ENCODE data around the gene MFF. TPM values are rescaled to one million over a fixed set of nuclear protein-coding genes. Genes with fewer than 3 reads are reported as not detected.
A peak's percentile ranks its signal among the peaks of the same experiment; 100 is the strongest.

The MFF gene
- total and polyA plus RNA-seq, 2 of the 4 experiments (the other 2 are of a cell fraction): 70.1 to 86.4 TPM

- Histone ChIP-seq H3K56ac (ENCODE audit: extremely low read depth, insufficient read depth, low read length) (no peak overlapping the region), H2AK9ac (replicated peaks; ENCODE audit: low read depth, low read length, poor library complexity) (no peak overlapping the region), H2AFZ (replicated peaks; ENCODE audit: low read length, poor library complexity) (no peak overlapping the region), H2AK5ac (ENCODE audit: low read depth, low read length) (no peak overlapping the region), H3K14ac (replicated peaks; ENCODE audit: low read depth, low read length) (no peak overlapping the region), H3K36me3 (ENCODE audit: control insufficient read depth, insufficient read depth, low read length) (no peaks in the 10 kb centered on the region), H3K4ac (ENCODE audit: low read depth, low read length) (no peak overlapping the region), H2BK15ac (ENCODE audit: low read depth, low read length) (no peak overlapping the region), H3K4me1 (ENCODE audit: control insufficient read depth, insufficient read depth, low read length) (peaks cover 3% of the 10 kb centered on the region), H3K23ac (ENCODE audit: low read depth, low read length) (no peak overlapping the region), H3K4me3 (ENCODE audit: insufficient read depth, low read depth, low read length) (no peak overlapping the region), H2BK120ac (ENCODE audit: low read depth, low read length) (no peak overlapping the region), H3K9ac (ENCODE audit: low read depth, low read length) (no peak overlapping the region), H3K27ac (ENCODE audit: insufficient read depth, low read length) (no peak overlapping the region), H3K79me1 (ENCODE audit: low read depth in 1 of 2, low read length in 2 of 2) (no peaks in the 10 kb centered on the region), H4K5ac (ENCODE audit: low read depth, low read length) (peak overlapping the region; percentile 89; the same call in 1 of the 2 replicates), H3K9me3 (ENCODE audit: control insufficient read depth, insufficient read depth, low read length) (no peaks in the 10 kb centered on the region), H3K4me2 (ENCODE audit: low read depth, low read length) (no peak overlapping the region), H2BK5ac (ENCODE audit: low read depth, low read length, poor library complexity, severe bottlenecking) (peak overlapping the region; percentile 96), H3K9me1 (ENCODE audit: insufficient read depth, low read length) (no peaks in the 10 kb centered on the region), H2BK20ac (ENCODE audit: low read depth, low read length) (peak overlapping the region; percentile 13; the same call in 1 of the 2 replicates), H4K8ac (ENCODE audit: low read depth in 2 of 2, low read length in 2 of 2) (peak overlapping the region; percentile 33 to 68; a peak in 2 of 4 replicates), H3K18ac (ENCODE audit: low read depth, low read length) (peak overlapping the region; percentile 91; the same call in 1 of the 2 replicates), H4K20me1 (ENCODE audit: insufficient read depth, low read length) (no peaks in the 10 kb centered on the region), H3K27me3 (ENCODE audit: control insufficient read depth, insufficient read depth, low read length) (no peaks in the 10 kb centered on the region), H4K91ac (ENCODE audit: insufficient read depth, low read depth, low read length) (no peak overlapping the region; the same call in 1 of the 2 replicates)
- POLR2A ChIA-PET (ENCODE audit: unreplicated experiment): no interaction called here
- no peak for TF ChIP-seq CEBPB (IDR thresholded peaks at IDR 0.05; ENCODE audit: low read depth, low read length)
- no peak for TF ChIP-seq RFX5 (IDR thresholded peaks at IDR 0.05; ENCODE audit: low read depth, low read length)
- no peak for TF ChIP-seq USF2 (IDR thresholded peaks at IDR 0.05; ENCODE audit: low read depth, low read length)
- TF ChIP-seq ELK1 (IDR thresholded peaks at IDR 0.05; ENCODE audit: borderline replicate concordance, low read depth, low read length): no peak
- TF ChIP-seq CTCF (conservative IDR thresholded peaks at IDR 0.05; ENCODE audit: low read depth, low read length): no peak
- TF ChIP-seq BHLHE40 (IDR thresholded peaks at IDR 0.05; ENCODE audit: low read depth, low read length): no peak
- no peak for TF ChIP-seq POLR2A (IDR thresholded peaks at IDR 0.05; ENCODE audit: low read depth, low read length)
- TF ChIP-seq MAZ (IDR thresholded peaks at IDR 0.05; ENCODE audit: borderline replicate concordance, low read depth, low read length): no peak
- no peak for TF ChIP-seq NFE2L2 (IDR thresholded peaks at IDR 0.05; ENCODE audit: low read depth, low read length)
- TF ChIP-seq RCOR1 (IDR thresholded peaks at IDR 0.05; ENCODE audit: insufficient replicate concordance, low read length): no peak
- TF ChIP-seq MXI1 (IDR thresholded peaks at IDR 0.05; ENCODE audit: borderline replicate concordance, low read depth, low read length): no peak
- no peak for TF ChIP-seq FOS (IDR thresholded peaks at IDR 0.05; ENCODE audit: low read depth, low read length)
- no peak for TF ChIP-seq SMC3 (IDR thresholded peaks at IDR 0.05; ENCODE audit: low read depth, low read length)
- no peak for TF ChIP-seq RAD21 (IDR thresholded peaks at IDR 0.05; ENCODE audit: low read length)
- no peak for TF ChIP-seq CHD1 (IDR thresholded peaks at IDR 0.05; ENCODE audit: low read depth, low read length)
- no peak for TF ChIP-seq MAFK (IDR thresholded peaks at IDR 0.05; ENCODE audit: low read depth, low read length)
- ATAC-seq (ENCODE audit: low read depth) (no peak), DNase-seq (no peak)
- BruUV-seq (replicated peaks): no TSS peak
- intact Hi-C loops (cut with micrococcal nuclease): no loop called here
- dilution Hi-C loops (cut with HindIII; ENCODE audit: low sequenced_read_pairs, unreplicated experiment): no loop called here
- in situ Hi-C loops (cut with MboI; ENCODE audit: low sequenced_read_pairs): no loop called here
- WGBS, 2 experiments (ENCODE audit: extremely low coverage in 2 of 2, insufficient read length in 1 of 2): no CpG with 5 or more reads among the region's 3 CpGs
- CTCF ChIA-PET: no interaction called here
These were observed 64.2 kb downstream of the MFF start for GRCh38 chr2:227389231-227389630.
